AG09319 (cell line): ENCODE results near the gene HCFC1R1.

Experiments used
- DNase-seq: peaks from one replicate; pipeline ENCODE4 v3.0.0-alpha.2; 2010; ENCODE audit warnings: low read depth; ENCODE audit errors: extremely low read depth
- TF ChIP-seq, protein P1 (sequence below): IDR thresholded peaks from 2 replicates; pipeline ENCODE4 v1.5.1; 2011; ENCODE audit warnings: low read depth, mild to moderate bottlenecking, inconsistent platforms, low read length, moderate library complexity

The HCFC1R1 gene

DNA sequence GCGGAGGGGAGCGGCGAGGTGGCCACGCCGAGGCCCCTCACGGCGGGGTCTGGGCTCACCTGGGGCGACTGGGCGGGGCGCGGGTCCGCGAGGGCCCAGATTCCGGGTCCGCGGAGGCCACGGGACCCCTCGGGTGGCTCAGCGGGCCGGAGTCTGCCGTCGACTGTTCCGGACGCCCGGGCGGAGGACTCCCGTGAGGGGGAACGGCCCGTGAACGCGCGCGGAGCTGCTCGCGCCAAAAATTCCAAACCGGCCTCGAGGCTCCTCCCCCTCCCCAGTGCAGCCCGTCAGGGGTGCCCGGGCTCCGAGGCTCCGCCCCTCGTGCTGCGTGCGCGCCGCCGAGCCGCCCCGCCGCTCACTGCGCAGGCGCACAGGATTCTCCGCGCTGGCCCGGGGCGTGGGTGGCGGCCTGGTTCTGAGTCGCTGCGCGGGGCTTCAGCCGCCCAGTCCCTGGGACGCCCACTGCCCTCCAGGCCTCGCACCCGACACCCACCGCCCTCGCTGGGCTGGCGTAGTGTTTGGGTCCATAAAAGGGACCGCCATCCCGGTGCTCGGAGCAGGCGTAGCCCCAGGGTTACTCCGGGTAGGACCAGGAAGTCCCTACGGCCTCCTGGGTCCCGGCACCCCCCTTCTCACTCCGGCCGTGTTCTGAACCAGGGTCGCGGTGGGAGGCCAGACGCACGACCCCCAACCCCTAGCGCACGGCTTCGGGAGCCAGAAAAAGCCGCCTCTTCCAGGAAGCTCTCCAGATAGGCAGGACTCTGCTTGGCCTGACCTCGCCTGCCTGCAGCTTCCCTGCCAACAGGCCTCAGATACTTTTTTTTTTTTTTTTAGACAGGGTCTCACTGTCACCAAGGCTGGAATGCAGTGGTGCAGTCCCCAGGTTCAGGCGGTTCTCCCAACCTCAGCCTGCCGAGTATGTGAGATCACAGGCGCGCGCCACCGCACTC, 43.2 kb downstream of the HCFC1R1 start, which contains the start of gene PKMYT1:
PKMYT1 (minus strand) TSS at position 220 of the 950 bp plus-strand sequence. CDS start 789 bp downstream, outside the sequence.
- DNase-seq, result peak; percentile 63
- TF ChIP-seq, protein P1, sequence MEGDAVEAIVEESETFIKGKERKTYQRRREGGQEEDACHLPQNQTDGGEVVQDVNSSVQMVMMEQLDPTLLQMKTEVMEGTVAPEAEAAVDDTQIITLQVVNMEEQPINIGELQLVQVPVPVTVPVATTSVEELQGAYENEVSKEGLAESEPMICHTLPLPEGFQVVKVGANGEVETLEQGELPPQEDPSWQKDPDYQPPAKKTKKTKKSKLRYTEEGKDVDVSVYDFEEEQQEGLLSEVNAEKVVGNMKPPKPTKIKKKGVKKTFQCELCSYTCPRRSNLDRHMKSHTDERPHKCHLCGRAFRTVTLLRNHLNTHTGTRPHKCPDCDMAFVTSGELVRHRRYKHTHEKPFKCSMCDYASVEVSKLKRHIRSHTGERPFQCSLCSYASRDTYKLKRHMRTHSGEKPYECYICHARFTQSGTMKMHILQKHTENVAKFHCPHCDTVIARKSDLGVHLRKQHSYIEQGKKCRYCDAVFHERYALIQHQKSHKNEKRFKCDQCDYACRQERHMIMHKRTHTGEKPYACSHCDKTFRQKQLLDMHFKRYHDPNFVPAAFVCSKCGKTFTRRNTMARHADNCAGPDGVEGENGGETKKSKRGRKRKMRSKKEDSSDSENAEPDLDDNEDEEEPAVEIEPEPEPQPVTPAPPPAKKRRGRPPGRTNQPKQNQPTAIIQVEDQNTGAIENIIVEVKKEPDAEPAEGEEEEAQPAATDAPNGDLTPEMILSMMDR, result no peak

DNA sequence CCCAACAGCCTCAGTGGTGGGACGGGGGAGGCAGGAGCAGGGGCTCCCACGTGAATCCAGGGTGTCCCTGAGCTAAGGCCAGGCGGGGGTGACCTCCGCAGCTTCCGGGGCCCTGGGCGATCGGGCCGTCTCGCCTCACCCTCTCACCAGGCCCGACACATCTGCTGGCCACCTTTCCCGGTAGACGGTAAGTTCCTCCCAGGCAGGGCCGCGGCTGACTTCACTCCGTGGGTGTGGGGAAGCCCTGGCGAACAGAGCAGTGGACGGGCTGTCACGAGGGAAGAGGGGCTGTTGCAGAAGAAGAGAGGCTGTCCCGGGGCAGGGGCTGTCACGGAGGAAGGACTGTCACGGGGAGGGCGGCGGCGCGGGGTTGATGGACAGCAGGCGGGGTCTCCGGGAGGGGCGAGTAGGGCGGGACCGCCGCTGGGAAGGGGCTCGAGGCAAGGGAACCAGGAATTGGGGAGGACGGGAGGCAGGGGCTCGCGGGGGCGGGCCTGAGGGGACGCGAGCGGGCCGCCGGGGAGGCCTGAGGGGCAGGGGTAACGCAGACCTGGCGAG, 44.0 kb downstream of the HCFC1R1 start:
- TF ChIP-seq, protein P1, result no peak
- DNase-seq, result no peak

DNA sequence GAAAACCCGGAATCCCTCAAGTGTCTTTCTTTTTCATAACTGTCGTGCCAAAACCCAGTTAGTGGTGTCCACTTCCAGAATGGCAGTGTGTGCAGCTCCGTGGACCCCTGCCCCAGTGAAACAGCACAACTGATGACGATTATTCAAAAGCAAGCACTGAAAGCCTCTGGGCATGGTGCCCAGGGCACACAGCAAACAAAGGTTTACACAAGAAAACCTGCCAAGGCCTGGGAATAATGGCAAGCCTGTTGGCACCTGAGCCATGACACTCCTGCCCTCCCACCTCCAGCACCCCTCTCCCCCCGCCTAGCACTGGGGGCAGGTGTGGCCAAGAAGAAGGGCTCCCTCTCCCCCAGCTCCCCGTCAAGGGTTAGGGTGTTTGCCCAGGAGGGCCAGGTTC, 46.3 kb downstream of the HCFC1R1 start:
- TF ChIP-seq, protein P1, result no peak
- no peak for DNase-seq

DNA sequence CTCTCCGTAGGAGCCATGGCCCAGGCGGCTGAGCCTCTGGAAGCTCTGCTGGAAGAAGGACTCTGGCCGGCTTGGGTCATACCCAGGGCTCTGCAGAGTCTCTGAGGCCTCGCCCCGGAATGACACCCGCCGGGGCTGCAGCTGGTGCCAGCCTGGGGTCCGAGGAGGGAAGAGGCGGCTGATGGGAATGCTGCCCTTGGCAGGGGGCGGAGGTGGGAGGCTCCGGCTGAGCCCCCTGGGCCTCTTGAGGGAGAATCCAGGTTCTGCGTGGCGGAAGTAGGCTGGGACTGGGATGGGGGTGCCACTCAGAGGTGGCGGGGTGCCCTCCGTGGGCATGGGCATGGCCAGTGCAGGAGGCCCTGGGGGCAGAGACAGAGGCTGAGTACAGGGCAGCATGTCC, 47.1 kb downstream of the HCFC1R1 start:
- no peak for DNase-seq
- TF ChIP-seq, protein P1, result no peak

DNA sequence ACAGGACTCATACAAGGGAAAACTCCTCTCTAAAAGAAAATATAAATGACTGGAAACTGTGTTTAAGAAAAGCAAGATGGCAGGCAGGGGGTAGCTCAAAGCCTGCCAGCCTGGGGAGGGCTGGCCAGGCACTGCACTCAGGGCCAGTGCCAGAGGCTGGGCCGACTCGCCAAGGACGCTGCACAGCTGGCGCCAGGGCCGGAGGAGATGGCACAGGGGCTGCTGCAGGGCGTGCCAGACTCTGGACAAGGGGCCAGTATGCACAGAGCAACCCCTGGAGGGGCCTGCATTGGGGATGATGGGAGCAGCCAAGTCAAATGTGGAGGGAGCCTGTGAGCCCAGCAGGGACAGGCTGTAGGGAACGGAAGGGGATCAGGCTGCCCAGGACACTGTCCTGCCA, 47.5 kb downstream of the HCFC1R1 start:
- TF ChIP-seq, protein P1, result no peak

DNA sequence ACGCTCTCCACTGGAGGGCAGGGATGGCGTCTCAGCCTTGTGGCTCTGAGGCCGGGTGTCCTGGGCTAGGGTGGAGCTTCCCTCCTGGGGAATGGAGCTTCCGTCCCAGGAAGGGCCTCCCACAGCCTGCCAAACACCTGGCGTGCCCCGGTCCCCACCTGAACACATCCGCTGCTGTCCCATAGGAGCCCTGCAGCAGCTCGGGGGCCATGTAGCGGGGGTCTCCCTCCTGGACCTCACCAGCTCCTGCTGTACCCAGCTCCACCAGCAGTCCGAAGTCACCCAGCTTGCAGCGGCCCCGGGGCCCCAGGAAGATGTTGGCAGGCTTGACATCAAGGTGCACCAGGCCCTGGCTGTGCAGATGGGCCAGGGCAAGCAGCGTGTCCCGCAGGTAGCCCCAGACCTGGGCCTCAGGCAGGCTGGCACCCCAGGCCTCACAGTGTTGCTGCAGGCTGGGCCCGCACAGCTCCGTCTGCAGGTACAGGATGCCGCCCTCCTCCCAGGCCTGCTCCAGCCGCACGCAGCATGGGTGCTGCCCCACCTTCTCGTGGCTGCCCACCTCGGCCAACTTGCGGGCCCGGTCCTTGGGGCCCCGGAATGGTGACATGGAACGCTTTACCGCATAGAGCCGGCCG, 48.5 kb downstream of the HCFC1R1 start:
- TF ChIP-seq, protein P1, result no peak
- DNase-seq, result no peak

More for the DNA sequence above, 47.5 kb downstream of the HCFC1R1 start:
- no peak for DNase-seq
